ENCODE results near the gene JMJD1C. TPM values are rescaled to one million over a fixed set of nuclear protein-coding genes. Genes with fewer than 3 reads are reported as not detected.
"Not testable (repeated sequence)": the region's sequence is repeated elsewhere in the genome, so short reads cannot be mapped to it uniquely, and the experiment has no call there.

Gene JMJD1C
- total RNA-seq, 1 donor from 2014 or later = 65.0 TPM

GRCh38 chr10:63286340-63286739 is 179.4 kb downstream of the JMJD1C start:
- intact Hi-C loops (cut with DNase I) = no loop called here
- H3K27me3 ChIP-seq = no peaks in the 10 kb centered on the region
- H3K4me3 ChIP-seq = no peak overlapping the region
- H3K9me3 ChIP-seq = no peaks in the 10 kb centered on the region
- no peak overlapping the region for H3K27ac ChIP-seq
- DNase-seq (ENCODE audit: low spot score in 2 of 2) = no peak
- TF ChIP-seq, protein P1, sequence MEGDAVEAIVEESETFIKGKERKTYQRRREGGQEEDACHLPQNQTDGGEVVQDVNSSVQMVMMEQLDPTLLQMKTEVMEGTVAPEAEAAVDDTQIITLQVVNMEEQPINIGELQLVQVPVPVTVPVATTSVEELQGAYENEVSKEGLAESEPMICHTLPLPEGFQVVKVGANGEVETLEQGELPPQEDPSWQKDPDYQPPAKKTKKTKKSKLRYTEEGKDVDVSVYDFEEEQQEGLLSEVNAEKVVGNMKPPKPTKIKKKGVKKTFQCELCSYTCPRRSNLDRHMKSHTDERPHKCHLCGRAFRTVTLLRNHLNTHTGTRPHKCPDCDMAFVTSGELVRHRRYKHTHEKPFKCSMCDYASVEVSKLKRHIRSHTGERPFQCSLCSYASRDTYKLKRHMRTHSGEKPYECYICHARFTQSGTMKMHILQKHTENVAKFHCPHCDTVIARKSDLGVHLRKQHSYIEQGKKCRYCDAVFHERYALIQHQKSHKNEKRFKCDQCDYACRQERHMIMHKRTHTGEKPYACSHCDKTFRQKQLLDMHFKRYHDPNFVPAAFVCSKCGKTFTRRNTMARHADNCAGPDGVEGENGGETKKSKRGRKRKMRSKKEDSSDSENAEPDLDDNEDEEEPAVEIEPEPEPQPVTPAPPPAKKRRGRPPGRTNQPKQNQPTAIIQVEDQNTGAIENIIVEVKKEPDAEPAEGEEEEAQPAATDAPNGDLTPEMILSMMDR (IDR thresholded peaks at IDR 0.05) = no peak
- no peaks in the 10 kb centered on the region for H3K36me3 ChIP-seq
- H3K4me1 ChIP-seq = peaks cover 0 to 3% of the 10 kb centered on the region in 2 donors

- H3K4me1 ChIP-seq; H3K4me3 ChIP-seq; H3K27me3 ChIP-seq; intact Hi-C loops (cut with DNase I); H3K9me3 ChIP-seq; H3K27ac ChIP-seq; H3K36me3 ChIP-seq; DNase-seq (ENCODE audit: low spot score in 2 of 2): not testable (repeated sequence)
These were observed 181.9 kb downstream of the JMJD1C start for GRCh38 chr10:63283901-63284300.

- Histone ChIP-seq H3K4me3 (no peak overlapping the region), H3K9me3 (no peaks in the 10 kb centered on the region), H3K27ac (no peak overlapping the region), H3K4me1 (peaks cover 0 to 3% of the 10 kb centered on the region in 2 donors), H3K27me3 (no peaks in the 10 kb centered on the region), H3K36me3 (no peaks in the 10 kb centered on the region)
- TF ChIP-seq, protein P1 (IDR thresholded peaks at IDR 0.05) = no peak
- no peak for DNase-seq (ENCODE audit: low spot score in 2 of 2)
- intact Hi-C loops (cut with DNase I) = no loop called here
These were observed 182.7 kb downstream of the JMJD1C start for GRCh38 chr10:63283093-63283492.

- Histone ChIP-seq H3K27me3 (no peaks in the 10 kb centered on the region), H3K36me3 (no peaks in the 10 kb centered on the region), H3K27ac (no peak overlapping the region), H3K4me1 (peaks cover 0 to 3% of the 10 kb centered on the region in 2 donors), H3K4me3 (no peak overlapping the region), H3K9me3 (no peaks in the 10 kb centered on the region)
- TF ChIP-seq, protein P1 (IDR thresholded peaks at IDR 0.05) = no peak
- intact Hi-C loops (cut with DNase I) = no loop called here
- no peak for DNase-seq (ENCODE audit: low spot score in 2 of 2)
These were observed 183.8 kb downstream of the JMJD1C start for GRCh38 chr10:63281967-63282366.

GRCh38 chr10:63280386-63280785 is 185.4 kb downstream of the JMJD1C start:
- H3K9me3 ChIP-seq = no peaks in the 10 kb centered on the region
- no peak overlapping the region for H3K4me3 ChIP-seq
- no peaks in the 10 kb centered on the region for H3K4me1 ChIP-seq
- intact Hi-C loops (cut with DNase I) = no loop called here
- TF ChIP-seq, protein P1 (IDR thresholded peaks at IDR 0.05) = no peak
- H3K36me3 ChIP-seq = no peaks in the 10 kb centered on the region
- DNase-seq (ENCODE audit: low spot score in 2 of 2) = no peak
- H3K27ac ChIP-seq = no peak overlapping the region
- H3K27me3 ChIP-seq = no peaks in the 10 kb centered on the region

DNA sequence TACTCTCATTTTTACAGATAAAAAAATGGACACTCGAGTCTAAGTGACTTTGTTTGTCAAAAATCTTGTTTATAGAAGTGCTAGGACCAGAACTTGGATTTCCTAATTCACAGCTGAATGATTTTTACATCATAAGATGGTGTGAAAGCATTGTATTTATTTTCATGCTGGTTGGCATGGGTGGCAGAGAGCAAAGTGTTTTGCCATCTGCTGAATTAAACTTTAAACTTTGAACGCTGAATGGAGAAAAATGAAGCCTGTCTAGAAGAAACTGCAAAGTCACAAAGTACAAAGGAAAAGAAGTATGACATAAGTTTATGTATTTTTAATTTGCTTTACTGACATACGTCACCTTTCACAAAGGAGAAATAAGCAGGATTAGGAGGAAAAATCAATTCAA is 190.7 kb downstream of the JMJD1C start:
- TF ChIP-seq, protein P1 (IDR thresholded peaks at IDR 0.05) = no peak
- H3K27ac ChIP-seq = no peak overlapping the region
- no peaks in the 10 kb centered on the region for H3K36me3 ChIP-seq
- peaks cover 0 to 6% of the 10 kb centered on the region in 2 donors for H3K4me1 ChIP-seq
- no peak for DNase-seq (ENCODE audit: low spot score in 2 of 2)
- no peaks in the 10 kb centered on the region for H3K27me3 ChIP-seq
- H3K9me3 ChIP-seq = no peaks in the 10 kb centered on the region
- intact Hi-C loops (cut with DNase I) = no loop called here
- no peak overlapping the region for H3K4me3 ChIP-seq

Data from ascending aorta (tissue), 2 donors.